ENCODE results near the gene PRR20C. TPM values are rescaled to one million over a fixed set of nuclear protein-coding genes. Genes with fewer than 3 reads are reported as not detected.

The PRR20C gene
- total RNA-seq, 1 experiment from 2014 or later, result not detected

DNA sequence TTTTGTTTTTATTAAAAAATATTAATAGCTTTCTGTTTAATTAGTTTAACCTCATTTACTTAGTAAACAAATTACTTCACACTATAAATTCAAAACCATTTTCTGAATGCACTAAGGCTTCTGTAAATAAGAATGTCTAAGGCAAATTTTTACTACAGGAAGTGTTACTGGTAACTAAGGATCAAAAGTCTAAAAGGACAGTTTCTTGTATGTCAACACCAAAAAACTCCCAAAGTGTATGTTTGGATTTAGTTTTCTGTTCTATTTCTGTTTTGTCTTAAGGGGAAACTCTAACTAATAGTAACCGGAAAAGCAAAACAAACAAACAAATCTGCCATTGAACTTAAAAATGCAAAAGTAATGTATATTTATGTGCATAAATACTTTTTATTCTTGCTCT is 37.8 kb downstream of the PRR20C start:
- ChIA-PET CTCF (interaction anchor here (0.6 kb wide), 1 partner anchor 14 kb away, joined by 4 read pairs; no protein-coding TSS in a partner anchor), POLR2A (no interaction called here)
- intact Hi-C loops (cut with micrococcal nuclease), result no loop called here
- no TSS peak for BruUV-seq (replicated peaks)
- Mint-ChIP-seq H3K4me3 (ENCODE audit: unreplicated experiment) (no peak overlapping the region), H3K4me1 (ENCODE audit: insufficient read depth, unreplicated experiment) (no peaks in the 10 kb centered on the region), H3K27me3 (ENCODE audit: insufficient read depth, unreplicated experiment) (no peaks in the 10 kb centered on the region), H3K27ac (ENCODE audit: low read depth, unreplicated experiment) (no peak overlapping the region), H3K9me3 (ENCODE audit: unreplicated experiment) (no peaks in the 10 kb centered on the region), H3K36me3 (ENCODE audit: insufficient read depth, unreplicated experiment) (no peaks in the 10 kb centered on the region)
- no peak for TF ChIP-seq CTCF (IDR thresholded peaks at IDR 0.05; ENCODE audit: unreplicated experiment)
- DNase-seq (ENCODE audit: unreplicated experiment), result no peak

Other genes with a start within 250 kb of the PRR20C start
- not detected in 2 replicates for gene PRR20A, start 13.1 kb upstream of the PRR20C start, total RNA-seq (2022)
- not detected in 2 replicates for gene PRR20B, start 6.6 kb upstream of the PRR20C start, total RNA-seq (2022)
- gene PRR20D, start 6.6 kb downstream of the PRR20C start, total RNA-seq (2022), result not detected in 2 replicates
- gene PRR20E, start 13.1 kb downstream of the PRR20C start, total RNA-seq (2022), result not detected in 2 replicates

All from MCF 10A (cell line).